CD4-positive, alpha-beta memory T cell (primary cell): Measurements from ENCODE around the gene LYSET. TPM values are rescaled to one million over a fixed set of nuclear protein-coding genes. Genes with fewer than 3 reads are reported as not detected.

ENCODE experiments used
- CTCF ChIA-PET: fragments of 350-600 bp; sonication (Branson Sonifier 250); formaldehyde crosslinking; loops from one replicate; lab custom pipeline; 2021; ENCODE audit warnings: inconsistent platforms; ENCODE audit not compliant: partially characterized antibody; lab: Charles Lee
- POLR2A ChIA-PET: fragments of 350-600 bp; sonication (Branson Sonifier 250); formaldehyde crosslinking; loops from one replicate; lab custom pipeline; 2021; ENCODE audit not compliant: partially characterized antibody; lab: Charles Lee
- DNase-seq, 5 donors: peaks; one replicate each; pipeline versions ENCODE4 v3.0.0 to v3.0.0-alpha.2; 2020 to 2022; ENCODE audit warnings: mixed read lengths in 1 of 5
- H3K27ac ChIP-seq: one replicate; pipeline ENCODE4 v1.7.0; 2013; ENCODE audit warnings: low read depth, low read length
- H3K27me3 ChIP-seq: 2 replicates; pipeline ENCODE4 v1.7.0; 2013; ENCODE audit warnings: mild to moderate bottlenecking, low read length, moderate library complexity; ENCODE audit not compliant: insufficient read depth
- H3K36me3 ChIP-seq: 2 replicates; pipeline ENCODE4 v1.7.0; 2013; ENCODE audit warnings: mild to moderate bottlenecking, low read length, moderate library complexity; ENCODE audit not compliant: insufficient read depth
- H3K4me1 ChIP-seq: 2 replicates; pipeline ENCODE4 v1.7.0; 2013; ENCODE audit warnings: mild to moderate bottlenecking, low read length, moderate library complexity; ENCODE audit not compliant: insufficient read depth
- H3K4me3 ChIP-seq, 2 donors: one replicate each; pipeline ENCODE4 v1.7.0; 2013; ENCODE audit warnings: low read length in 2 of 2, mild to moderate bottlenecking in 1 of 2
- H3K9me3 ChIP-seq, 2 donors: one replicate each; pipeline ENCODE4 v1.7.0; 2013; ENCODE audit warnings: low read length in 2 of 2, control low read depth in 1 of 2; ENCODE audit not compliant: control insufficient read depth in 1 of 2
- H3K27ac Mint-ChIP-seq, 7 donors: one replicate each; pipeline ENCODE4 v1.8.0; 2020 to 2021; ENCODE audit warnings: mixed read lengths in 7 of 7, mild to moderate bottlenecking in 6 of 7, inconsistent platforms in 3 of 7, moderate library complexity in 3 of 7
- H3K27me3 Mint-ChIP-seq, 2 donors: one replicate each; pipeline ENCODE4 v1.8.0; 2020 to 2021; ENCODE audit warnings: mixed read lengths in 2 of 2
- H3K36me3 Mint-ChIP-seq, 2 donors: one replicate each; pipeline ENCODE4 v1.8.0; 2020 to 2021; ENCODE audit warnings: mixed read lengths in 2 of 2, inconsistent platforms in 1 of 2, mild to moderate bottlenecking in 1 of 2
- H3K4me1 Mint-ChIP-seq, 4 donors: one replicate each; pipeline ENCODE4 v1.8.0; 2020 to 2021; ENCODE audit warnings: mixed read lengths in 4 of 4, mild to moderate bottlenecking in 1 of 4
- H3K4me3 Mint-ChIP-seq, 8 donors: one replicate each; pipeline ENCODE4 v1.8.0; 2020 to 2021; ENCODE audit warnings: mixed read lengths in 8 of 8, mild to moderate bottlenecking in 7 of 8, moderate library complexity in 6 of 8, inconsistent platforms in 3 of 8
- H3K9me3 Mint-ChIP-seq, 8 donors: one replicate each; pipeline ENCODE4 v1.8.0; 2020 to 2021; ENCODE audit warnings: mixed read lengths in 8 of 8, mild to moderate bottlenecking in 5 of 8, inconsistent platforms in 3 of 8, moderate library complexity in 1 of 8
- intact Hi-C: fragments of 100-400 bp; cut with micrococcal nuclease; formaldehyde crosslinking; loops from one replicate; pipeline ENCODE4 v1.15.1; 2023
- polyA plus RNA-seq, 2 donors: library from polyadenylated mRNA; unstranded; fragments of 300-500 nt; fragmentation: Illumina TruSeq; gene quantifications; one replicate each; pipeline ENCODE4 v1.2.3, GENCODE V29; 2021
- total RNA-seq, 2 experiments: library from RNA; stranded (reverse); gene quantifications; one replicate each; pipeline ENCODE4 v1.2.3, GENCODE V29; 2021

The LYSET gene
- total and polyA plus RNA-seq, 4 experiments from 2014 or later = 20.2 to 44.5 (median 30.7) TPM

DNA sequence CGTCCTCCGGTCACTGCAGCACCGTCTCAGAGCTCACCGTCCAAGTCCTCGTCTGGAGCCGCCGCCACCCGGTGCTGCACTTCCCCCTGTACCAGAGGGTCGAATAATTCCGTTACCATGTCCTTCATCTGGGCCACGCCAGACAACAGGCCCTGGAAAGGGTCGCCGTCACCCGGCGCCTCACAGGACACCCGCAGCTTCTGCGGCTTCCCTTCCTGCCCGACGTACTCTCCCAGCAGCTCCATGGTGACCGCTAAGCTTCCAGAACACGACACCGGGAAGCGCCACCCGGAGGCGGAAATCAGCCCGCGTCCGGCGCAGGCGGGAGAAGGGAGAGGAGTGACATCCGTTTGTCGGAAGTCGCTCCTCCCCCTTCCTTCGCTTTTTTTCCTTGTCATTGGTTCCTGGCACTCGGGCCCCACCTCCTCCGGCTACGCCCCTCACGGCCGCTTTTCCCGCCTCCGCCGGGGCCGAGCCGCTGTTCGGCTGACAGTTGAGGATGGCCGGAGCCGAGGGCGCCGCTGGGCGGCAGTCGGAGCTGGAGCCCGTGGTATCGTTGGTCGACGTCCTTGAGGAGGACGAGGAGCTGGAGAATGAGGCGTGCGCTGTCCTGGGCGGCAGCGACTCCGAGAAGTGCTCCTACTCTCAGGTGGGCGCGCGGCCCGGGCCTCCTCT is 21.8 kb downstream of the LYSET start, which contains the start of the genes GON7 and UBR7:
TSS of gene GON7 (minus strand) at position 273 of the 675 bp plus-strand sequence. CDS start at position 245, 28 bp downstream.
TSS of gene UBR7 (plus strand) at position 464 of the 675 bp plus-strand sequence. CDS start at position 500, 36 bp downstream.
- no peaks in the 10 kb centered on the region for H3K9me3 Mint-ChIP-seq
- Histone ChIP-seq H3K27ac (peak within 1 kb of the TSS; percentile 77), H3K36me3 (peaks cover 6% of the 10 kb centered on the region), H3K4me3 (peak within 1 kb of the TSS; percentile 73 to 99), H3K9me3 (no peaks in the 10 kb centered on the region), H3K4me1 (peaks cover 42% of the 10 kb centered on the region), H3K27me3 (no peaks in the 10 kb centered on the region)
- peaks cover 27 to 50% (median 38%) of the 10 kb centered on the region in 4 donors for H3K4me1 Mint-ChIP-seq
- no peaks in the 10 kb centered on the region for H3K27me3 Mint-ChIP-seq
- CTCF ChIA-PET = interaction anchor here (1.0 to 5.4 kb wide), 8 partner anchors 12 to 94 kb away, joined by 3 to 41 read pairs (median 7); partner anchors contain the start of genes LYSET and MOAP1
- H3K36me3 Mint-ChIP-seq = peaks cover 0 to 23% of the 10 kb centered on the region in 2 donors
- DNase-seq = peak; percentile 81 to 91 (median 85)
- peak within 1 kb of the TSS; percentile 90 to 97 (median 96) for H3K27ac Mint-ChIP-seq
- peak within 1 kb of the TSS; percentile 89 to 99 (median 97) for H3K4me3 Mint-ChIP-seq
- POLR2A ChIA-PET = interaction anchor here (1.0 to 5.7 kb wide), 7 partner anchors 12 to 93 kb away, joined by 3 to 85 read pairs (median 5); partner anchors contain the start of genes ITPK1, LYSET and MOAP1
- intact Hi-C loops = loop anchor here (1.0 to 2.0 kb wide), 2 partner anchors 22 to 126 kb away; partner anchors contain the start of genes BTBD7 and LYSET

DNA sequence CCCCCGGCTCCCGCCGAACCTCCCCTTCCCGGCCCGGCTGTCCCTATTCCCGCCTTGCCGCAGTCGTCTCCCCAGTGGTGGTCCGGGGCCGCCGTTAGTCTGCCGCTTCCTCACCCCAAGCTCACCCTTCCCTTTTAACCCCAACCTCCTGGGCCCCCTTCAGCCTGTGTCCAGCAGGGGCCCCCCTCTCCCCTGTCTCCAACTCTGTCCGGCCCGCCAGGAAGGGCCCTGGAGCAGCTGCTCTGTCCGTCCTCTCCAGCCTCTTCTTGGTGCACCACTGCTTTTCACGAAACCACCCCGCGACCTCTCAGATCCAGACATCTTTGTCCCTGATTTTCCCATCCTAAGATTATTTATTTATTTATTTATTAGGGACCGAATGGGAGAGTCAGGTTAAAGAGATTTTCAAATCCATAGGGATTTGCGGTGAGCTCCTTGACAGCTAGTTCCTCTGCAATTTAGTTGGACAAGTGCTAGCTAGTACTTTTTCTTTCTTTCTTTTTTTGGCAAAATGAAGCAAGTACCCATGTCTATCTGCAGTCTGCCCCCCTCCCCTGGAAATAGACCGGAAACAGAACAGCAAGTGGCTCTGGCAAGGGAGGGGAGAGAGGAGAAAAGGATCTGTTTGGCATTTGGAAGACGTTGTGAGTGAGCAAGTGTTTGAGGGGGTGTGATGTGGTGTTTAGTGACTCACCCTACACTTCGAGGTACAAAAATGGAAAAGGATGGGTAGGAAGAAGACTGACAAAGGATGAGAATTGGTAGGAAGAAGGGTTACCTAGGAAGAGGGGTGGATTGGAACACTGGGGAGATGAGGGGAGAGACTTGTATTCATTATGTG is 22.6 kb downstream of the LYSET start:
- Mint-ChIP-seq H3K27me3 (no peaks in the 10 kb centered on the region), H3K4me3 (peak overlapping the region; percentile 89 to 99 (median 97)), H3K4me1 (peaks cover 26 to 50% (median 38%) of the 10 kb centered on the region in 4 donors), H3K9me3 (no peaks in the 10 kb centered on the region), H3K36me3 (peaks cover 5 to 28% of the 10 kb centered on the region in 2 donors), H3K27ac (peak overlapping the region; percentile 68 to 96 (median 88))
- no peaks in the 10 kb centered on the region for H3K27me3 ChIP-seq
- ChIA-PET CTCF (interaction anchor here (0.9 to 5.4 kb wide), 9 partner anchors 11 to 688 kb away, joined by 3 to 41 read pairs (median 6); partner anchors contain the start of genes LYSET and MOAP1), POLR2A (interaction anchor here (1.0 to 5.7 kb wide), 6 partner anchors 13 to 94 kb away, joined by 3 to 85 read pairs (median 6); partner anchors contain the start of genes ITPK1, LYSET and MOAP1)
- DNase-seq = peak in 2 of 5 donors; percentile 19 to 53
- H3K27ac ChIP-seq = peak overlapping the region; percentile 77
- intact Hi-C loops = loop anchor here (1.0 to 2.0 kb wide), 2 partner anchors 22 to 125 kb away; partner anchors contain the start of genes BTBD7 and LYSET
- peaks cover 13% of the 10 kb centered on the region for H3K36me3 ChIP-seq
- no peaks in the 10 kb centered on the region for H3K9me3 ChIP-seq
- peaks cover 42% of the 10 kb centered on the region for H3K4me1 ChIP-seq
- H3K4me3 ChIP-seq = peak overlapping the region; percentile 73 to 99

DNA sequence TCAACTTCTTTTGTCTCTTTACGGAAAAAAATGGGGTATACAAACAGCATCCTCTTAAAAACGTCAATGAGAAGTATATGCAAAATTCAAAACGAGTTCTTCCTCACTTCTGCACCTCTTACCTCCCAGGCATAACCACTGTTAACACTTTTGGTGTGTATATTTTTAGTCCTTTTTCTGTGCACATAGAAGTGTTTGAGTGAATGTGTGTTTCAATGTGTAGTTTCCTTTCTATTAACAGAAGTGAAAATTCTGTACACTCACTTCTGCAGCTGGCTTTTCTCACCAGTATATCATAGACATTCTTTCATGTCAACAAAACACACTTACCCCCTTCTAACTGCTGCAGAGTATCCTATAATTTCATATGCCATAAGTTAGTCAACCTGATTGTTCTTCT is 27.3 kb downstream of the LYSET start:
- ChIA-PET CTCF (interaction anchor here (1.2 to 1.3 kb wide), 2 partner anchors 27 to 99 kb away, joined by 3 read pairs; partner anchors contain the start of gene LYSET), POLR2A (no interaction called here)
- Histone ChIP-seq H3K4me3 (no peak overlapping the region), H3K36me3 (peaks cover 22% of the 10 kb centered on the region), H3K27me3 (no peaks in the 10 kb centered on the region), H3K4me1 (peaks cover 21% of the 10 kb centered on the region), H3K27ac (no peak overlapping the region), H3K9me3 (no peaks in the 10 kb centered on the region)
- Mint-ChIP-seq H3K27me3 (no peaks in the 10 kb centered on the region), H3K36me3 (peaks cover 20 to 47% of the 10 kb centered on the region in 2 donors), H3K27ac (no peak overlapping the region), H3K4me3 (no peak overlapping the region), H3K4me1 (peaks cover 9 to 21% (median 17%) of the 10 kb centered on the region in 4 donors), H3K9me3 (no peaks in the 10 kb centered on the region)
- intact Hi-C loops = no loop called here
- no peak for DNase-seq

- Histone ChIP-seq H3K27ac (no peak overlapping the region), H3K27me3 (no peaks in the 10 kb centered on the region), H3K4me1 (peaks cover 1% of the 10 kb centered on the region), H3K4me3 (no peak overlapping the region), H3K9me3 (no peaks in the 10 kb centered on the region), H3K36me3 (peaks cover 25% of the 10 kb centered on the region)
- Mint-ChIP-seq H3K27ac (peak overlapping the region in 1 of 7 donors; percentile 35), H3K27me3 (no peaks in the 10 kb centered on the region), H3K9me3 (no peaks in the 10 kb centered on the region), H3K4me1 (peaks cover 1 to 3% (median 2%) of the 10 kb centered on the region in 4 donors), H3K36me3 (peaks cover 28 to 54% of the 10 kb centered on the region in 2 donors), H3K4me3 (no peak overlapping the region)
- no peak for DNase-seq
- intact Hi-C loops = no loop called here
- ChIA-PET POLR2A (no interaction called here), CTCF (no interaction called here)
Observed at GRCh38 chr14:93214598-93214997, 29.5 kb downstream of the LYSET start.

- POLR2A ChIA-PET = interaction anchor here (1.0 to 1.3 kb wide), 2 partner anchors 34 to 106 kb away, joined by 4 to 5 read pairs; partner anchors contain the start of genes LYSET and MOAP1
Observed at GRCh38 chr14:93219103-93219726, 34.1 kb downstream of the LYSET start.

DNA sequence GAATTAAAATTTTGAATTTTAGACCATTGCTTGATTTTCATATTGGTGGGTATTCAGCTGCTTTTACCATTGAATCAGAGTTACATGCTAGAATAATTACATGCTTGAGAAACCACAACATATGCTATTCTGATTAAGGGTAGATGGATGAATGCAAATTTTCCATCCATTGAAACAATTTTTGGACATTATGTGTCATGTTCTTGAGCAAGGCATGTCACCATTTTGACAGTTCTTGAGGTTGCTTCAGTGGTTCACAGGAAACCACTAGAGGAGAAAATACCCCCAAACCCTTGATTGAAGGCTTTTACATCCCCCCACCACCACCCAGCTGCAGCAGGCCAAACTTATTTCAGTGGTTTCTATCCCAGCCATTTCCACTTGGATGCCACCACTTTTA is 35.4 kb downstream of the LYSET start:
- H3K9me3 Mint-ChIP-seq = no peaks in the 10 kb centered on the region
- intact Hi-C loops = no loop called here
- no peaks in the 10 kb centered on the region for H3K27me3 Mint-ChIP-seq
- no peak overlapping the region for H3K4me3 ChIP-seq
- H3K36me3 Mint-ChIP-seq = peaks cover 42 to 51% of the 10 kb centered on the region in 2 donors
- H3K27ac ChIP-seq = no peak overlapping the region
- H3K36me3 ChIP-seq = peaks cover 15% of the 10 kb centered on the region
- DNase-seq = no peak
- POLR2A ChIA-PET = no interaction called here
- CTCF ChIA-PET = interaction anchor here (1.2 to 3.0 kb wide), 2 partner anchors 13 to 107 kb away, joined by 5 to 10 read pairs; no protein-coding TSS in a partner anchor
- no peaks in the 10 kb centered on the region for H3K27me3 ChIP-seq
- H3K27ac Mint-ChIP-seq = no peak overlapping the region
- H3K4me3 Mint-ChIP-seq = no peak overlapping the region
- peaks cover 0 to 2% (median 0%) of the 10 kb centered on the region in 4 donors for H3K4me1 Mint-ChIP-seq
- no peaks in the 10 kb centered on the region for H3K4me1 ChIP-seq
- H3K9me3 ChIP-seq = no peaks in the 10 kb centered on the region

More at GRCh38 chr14:93219103-93219726, 34.1 kb downstream of the LYSET start:
- H3K27me3 Mint-ChIP-seq = no peaks in the 10 kb centered on the region
- peaks cover 38 to 57% of the 10 kb centered on the region in 2 donors for H3K36me3 Mint-ChIP-seq
- H3K4me3 Mint-ChIP-seq = no peak overlapping the region
- H3K27ac Mint-ChIP-seq = no peak overlapping the region
- no peaks in the 10 kb centered on the region for H3K27me3 ChIP-seq
- DNase-seq = peak; percentile 43 to 69 (median 52)
- no peaks in the 10 kb centered on the region for H3K9me3 Mint-ChIP-seq
- intact Hi-C loops = loop anchor here (1.0 kb wide), 2 partner anchors 80 to 106 kb away; no protein-coding TSS in a partner anchor
- CTCF ChIA-PET = interaction anchor here (0.5 to 4.2 kb wide), 13 partner anchors 9 to 980 kb away, joined by 3 to 56 read pairs (median 3); partner anchors contain the start of genes GON7, LYSET, MOAP1 and UBR7
- no peak overlapping the region for H3K4me3 ChIP-seq
- H3K4me1 ChIP-seq = no peaks in the 10 kb centered on the region
- no peaks in the 10 kb centered on the region for H3K9me3 ChIP-seq
- no peak overlapping the region for H3K27ac ChIP-seq
- peaks cover 0 to 2% (median 0%) of the 10 kb centered on the region in 4 donors for H3K4me1 Mint-ChIP-seq
- H3K36me3 ChIP-seq = peaks cover 15% of the 10 kb centered on the region
